Loucy (cell line): ENCODE data around the gene KCNMB2.

Source experiments
- H2AFZ ChIP-seq: fragments of 200-600 bp; sonication (generic); 2 replicates; pipeline ENCODE4 v1.6.0; 2016; ENCODE audit warnings: antibody characterized with exemption, mild to moderate bottlenecking, low read length, moderate library complexity
- H3F3A ChIP-seq: fragments of 200-600 bp; 2 replicates; pipeline ENCODE4 v1.6.0; 2016; ENCODE audit warnings: antibody characterized with exemption, low read depth, mild to moderate bottlenecking
- H3K27me3 ChIP-seq: fragments of 200-600 bp; sonication (generic); 2 replicates; pipeline ENCODE4 v1.6.1; 2014; ENCODE audit warnings: low read length, mild to moderate bottlenecking; ENCODE audit not compliant: insufficient read depth, poor library complexity, severe bottlenecking
- H3K36me3 ChIP-seq: fragments of 200-600 bp; sonication (generic); 2 replicates; pipeline ENCODE4 v1.6.1; 2016; ENCODE audit warnings: low read length; ENCODE audit not compliant: insufficient read depth
- H3K4me1 ChIP-seq: fragments of 200-600 bp; sonication (generic); 2 replicates; pipeline ENCODE4 v1.5.1; 2014; ENCODE audit warnings: low read length, mild to moderate bottlenecking; ENCODE audit not compliant: insufficient read depth, poor library complexity, severe bottlenecking
- H3K4me2 ChIP-seq: fragments of 200-600 bp; sonication (generic); 2 replicates; pipeline ENCODE4 v1.6.0; 2014; ENCODE audit warnings: antibody characterized with exemption, low read length, low read depth, mild to moderate bottlenecking; ENCODE audit not compliant: poor library complexity, severe bottlenecking
- H3K4me3 ChIP-seq: fragments of 200-600 bp; sonication (generic); 2 replicates; pipeline ENCODE4 v1.5.1; 2014; ENCODE audit warnings: low read length, mild to moderate bottlenecking, mixed read lengths; ENCODE audit not compliant: poor library complexity, severe bottlenecking
- H3K79me2 ChIP-seq: fragments of 200-600 bp; sonication (generic); 2 replicates; pipeline ENCODE4 v1.6.1; 2014; ENCODE audit warnings: low read length; ENCODE audit not compliant: insufficient read depth
- H3K9ac ChIP-seq: fragments of 200-600 bp; sonication (generic); 2 replicates; pipeline ENCODE4 v1.6.0; 2014; ENCODE audit warnings: mild to moderate bottlenecking, low read depth, low read length, moderate library complexity; ENCODE audit not compliant: poor library complexity, severe bottlenecking
- H3K9me2 ChIP-seq: fragments of 200-600 bp; sonication (generic); replicated peaks from 2 replicates; pipeline ENCODE4 v1.6.1; 2016; ENCODE audit warnings: low read depth, low read length, mixed read lengths
- H3K9me3 ChIP-seq: fragments of 200-600 bp; sonication (generic); 2 replicates; pipeline ENCODE4 v1.6.1; 2014; ENCODE audit warnings: mild to moderate bottlenecking, antibody characterized with exemption, low read length, low read depth; ENCODE audit not compliant: insufficient read depth
- H4K20me1 ChIP-seq: fragments of 200-600 bp; sonication (generic); 2 replicates; pipeline ENCODE4 v1.6.0; 2014; ENCODE audit warnings: antibody characterized with exemption, low read length, mild to moderate bottlenecking; ENCODE audit not compliant: insufficient read depth, poor library complexity, severe bottlenecking
- EZH2phosphoT487 ChIP-seq: fragments of 200-600 bp; IDR thresholded peaks from 2 replicates; pipeline ENCODE4 v1.6.1; 2018; ENCODE audit warnings: antibody characterized with exemption, mild to moderate bottlenecking, moderate library complexity, borderline replicate concordance
- TF ChIP-seq, protein P1 (sequence below): fragments of 200-600 bp; sonication (generic); conservative IDR thresholded peaks from 2 replicates; pipeline ENCODE4 v1.5.1; 2014; ENCODE audit warnings: mild to moderate bottlenecking, antibody characterized with exemption, low read length

KCNMB2 gene

DNA sequence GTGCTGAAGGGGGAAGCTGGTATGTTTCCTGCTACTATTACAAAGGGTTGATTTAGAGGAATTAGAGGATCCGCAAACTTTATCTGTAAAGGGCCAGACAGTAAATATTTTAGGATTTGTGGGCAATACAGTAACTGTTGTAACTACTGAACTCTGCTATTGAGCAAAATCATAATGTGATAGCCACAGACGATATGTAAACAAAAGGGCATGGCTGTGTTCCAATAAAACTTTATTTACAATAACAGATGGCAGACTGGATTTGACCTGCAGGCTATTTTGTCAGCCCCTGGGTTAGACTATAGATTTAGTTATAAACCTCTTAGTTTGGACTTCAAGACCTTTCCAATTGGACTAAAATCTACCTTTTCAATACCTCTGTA, 27.8 kb upstream of the KCNMB2 start:
- Histone ChIP-seq H3K27me3 (no peaks in the 10 kb centered on the region), H3K79me2 (no peaks in the 10 kb centered on the region), H3K4me1 (no peaks in the 10 kb centered on the region), H3K4me2 (no peak overlapping the region), H3K9ac (no peak overlapping the region), H2AFZ (no peak overlapping the region), H3K9me2 (peaks cover 4% of the 10 kb centered on the region; the same call in 1 of the 2 replicates), H3K9me3 (no peaks in the 10 kb centered on the region), H3K4me3 (no peak overlapping the region), H4K20me1 (no peaks in the 10 kb centered on the region), H3K36me3 (no peaks in the 10 kb centered on the region), H3F3A (no peaks in the 10 kb centered on the region)
- TF ChIP-seq, protein P1, sequence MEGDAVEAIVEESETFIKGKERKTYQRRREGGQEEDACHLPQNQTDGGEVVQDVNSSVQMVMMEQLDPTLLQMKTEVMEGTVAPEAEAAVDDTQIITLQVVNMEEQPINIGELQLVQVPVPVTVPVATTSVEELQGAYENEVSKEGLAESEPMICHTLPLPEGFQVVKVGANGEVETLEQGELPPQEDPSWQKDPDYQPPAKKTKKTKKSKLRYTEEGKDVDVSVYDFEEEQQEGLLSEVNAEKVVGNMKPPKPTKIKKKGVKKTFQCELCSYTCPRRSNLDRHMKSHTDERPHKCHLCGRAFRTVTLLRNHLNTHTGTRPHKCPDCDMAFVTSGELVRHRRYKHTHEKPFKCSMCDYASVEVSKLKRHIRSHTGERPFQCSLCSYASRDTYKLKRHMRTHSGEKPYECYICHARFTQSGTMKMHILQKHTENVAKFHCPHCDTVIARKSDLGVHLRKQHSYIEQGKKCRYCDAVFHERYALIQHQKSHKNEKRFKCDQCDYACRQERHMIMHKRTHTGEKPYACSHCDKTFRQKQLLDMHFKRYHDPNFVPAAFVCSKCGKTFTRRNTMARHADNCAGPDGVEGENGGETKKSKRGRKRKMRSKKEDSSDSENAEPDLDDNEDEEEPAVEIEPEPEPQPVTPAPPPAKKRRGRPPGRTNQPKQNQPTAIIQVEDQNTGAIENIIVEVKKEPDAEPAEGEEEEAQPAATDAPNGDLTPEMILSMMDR, result no peak
- no peak for TF ChIP-seq EZH2phosphoT487

DNA sequence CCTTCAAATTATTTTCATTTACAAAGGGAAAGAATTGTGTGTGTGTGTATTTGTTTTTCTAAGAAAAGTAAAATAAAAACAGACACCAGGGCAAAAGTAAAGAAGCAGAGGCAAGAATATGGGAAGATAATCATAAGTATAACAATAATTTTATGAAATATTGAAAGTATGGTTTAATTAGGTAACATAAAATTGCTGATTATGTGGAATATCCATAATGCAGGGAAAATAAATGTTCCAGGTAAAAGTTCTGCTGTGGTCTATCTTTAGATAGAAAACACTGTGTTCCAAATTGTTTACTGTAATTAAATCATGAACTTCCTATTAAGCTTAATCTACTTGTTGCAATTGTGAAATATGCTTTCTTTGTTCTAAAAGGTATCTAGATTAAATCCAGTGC, 25.7 kb upstream of the KCNMB2 start:
- H3K4me3 ChIP-seq, result no peak overlapping the region
- no peak overlapping the region for H2AFZ ChIP-seq
- H3K4me2 ChIP-seq, result no peak overlapping the region
- H3K4me1 ChIP-seq, result no peaks in the 10 kb centered on the region
- H3K27me3 ChIP-seq, result no peaks in the 10 kb centered on the region
- no peak overlapping the region for H3K9ac ChIP-seq
- H3F3A ChIP-seq, result no peaks in the 10 kb centered on the region
- TF ChIP-seq, protein P1, result no peak
- no peak for TF ChIP-seq EZH2phosphoT487
- H3K79me2 ChIP-seq, result no peaks in the 10 kb centered on the region
- H4K20me1 ChIP-seq, result no peaks in the 10 kb centered on the region
- no peaks in the 10 kb centered on the region for H3K9me3 ChIP-seq
- peaks cover 4% of the 10 kb centered on the region; the same call in 1 of the 2 replicates for H3K9me2 ChIP-seq
- H3K36me3 ChIP-seq, result no peaks in the 10 kb centered on the region

DNA sequence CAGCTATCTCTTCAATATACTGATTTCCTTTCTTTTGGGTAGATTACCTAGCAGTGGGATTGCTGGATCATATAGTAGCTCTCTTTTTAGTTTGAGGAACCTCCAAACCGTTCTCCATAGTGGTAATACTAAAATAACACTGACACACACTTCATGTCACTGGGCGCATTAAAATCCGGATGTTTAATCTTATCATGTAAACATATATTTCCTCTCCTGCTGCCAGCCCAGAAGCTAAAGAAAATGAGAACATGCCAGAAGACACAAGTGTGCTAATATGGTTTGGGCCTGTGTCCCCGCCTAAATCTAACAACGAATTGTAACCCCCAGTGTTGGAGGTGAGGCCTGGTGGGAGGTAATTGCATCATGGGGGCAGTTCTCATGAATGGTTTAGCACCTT, 23.6 kb upstream of the KCNMB2 start:
- TF ChIP-seq, protein P1, result no peak
- TF ChIP-seq EZH2phosphoT487, result no peak
- Histone ChIP-seq H3K9ac (no peak overlapping the region), H3K27me3 (no peaks in the 10 kb centered on the region), H3K9me3 (no peaks in the 10 kb centered on the region), H3K4me1 (no peaks in the 10 kb centered on the region), H3K4me2 (no peak overlapping the region), H4K20me1 (no peaks in the 10 kb centered on the region), H3K4me3 (no peak overlapping the region), H3K79me2 (no peaks in the 10 kb centered on the region), H2AFZ (no peak overlapping the region), H3F3A (no peaks in the 10 kb centered on the region), H3K9me2 (peaks cover 4% of the 10 kb centered on the region; the same call in 1 of the 2 replicates), H3K36me3 (no peaks in the 10 kb centered on the region)
